SK-N-SH (cell line): ENCODE results near the gene CD63. TPM values are rescaled to one million over a fixed set of nuclear protein-coding genes. Genes with fewer than 3 reads are reported as not detected.

Source experiments
- CTCF ChIA-PET: fragments of 300-600, 350-600 bp; formaldehyde crosslinking; extraction: SDS; loops from one replicate; lab custom pipeline; 2021; lab: Yijun Ruan, JAX
- POLR2A ChIA-PET: fragments of 350-600 bp; sonication (Branson Sonifier 250); formaldehyde crosslinking; extraction: SDS; loops from one replicate; lab custom pipeline; 2020; ENCODE audit warnings: antibody characterized with exemption, inconsistent platforms; lab: Yijun Ruan, JAX
- DNase-seq: peaks from one replicate; pipeline ENCODE4 v3.0.0; 2012
- H2AFZ ChIP-seq: fragments of 200-600 bp; sonication (generic); 2 replicates; pipeline ENCODE4 v1.8.1; 2016; ENCODE audit warnings: antibody characterized with exemption, mild to moderate bottlenecking, low read depth
- H3F3A ChIP-seq: fragments of 200-600 bp; sonication (generic); replicated peaks from 2 replicates; pipeline ENCODE3; 2016; ENCODE audit warnings: antibody characterized with exemption, mild to moderate bottlenecking; ENCODE audit not compliant: insufficient read depth
- H3K27ac ChIP-seq, 2 experiments: fragments of 200-500 bp in 1 of 2; fragments of 200-600 bp in 1 of 2; sonication (Bioruptor generic) in 1 of 2; sonication (generic), shearing (Covaris generic) in 1 of 2; 2 replicates each; pipeline versions ENCODE4 v1.5.1 to v1.6.1; 2014 to 2016; ENCODE audit warnings: low read depth in 2 of 2, inconsistent platforms in 1 of 2, low read length in 1 of 2, mild to moderate bottlenecking in 1 of 2, mixed read lengths in 1 of 2
- H3K27me3 ChIP-seq: fragments of 200-600 bp; sonication (generic), shearing (Covaris generic); 2 replicates; pipeline ENCODE4 v1.6.1; 2016; ENCODE audit warnings: mixed run types; ENCODE audit not compliant: insufficient read depth
- H3K36me3 ChIP-seq, 2 experiments: fragments of 200-500 bp in 1 of 2; fragments of 200-600 bp in 1 of 2; sonication (Bioruptor generic) in 1 of 2; sonication (generic) in 1 of 2; replicated peaks in 1 of 2; 2 replicates each; pipeline versions ENCODE3 to v1.5.1; 2014 to 2016; ENCODE audit warnings: low read length in 1 of 2, mild to moderate bottlenecking in 1 of 2; ENCODE audit not compliant: insufficient read depth in 2 of 2, control insufficient read depth in 1 of 2
- H3K4me1 ChIP-seq, 2 experiments: fragments of 200-500 bp in 1 of 2; fragments of 200-600 bp in 1 of 2; sonication (Bioruptor generic) in 1 of 2; sonication (generic), shearing (Covaris generic) in 1 of 2; 2 replicates each; pipeline versions ENCODE4 v1.5.1 to v1.6.1; 2014 to 2016; ENCODE audit warnings: low read depth in 1 of 2, low read length in 1 of 2, mixed run types in 1 of 2; ENCODE audit not compliant: insufficient read depth in 2 of 2, control insufficient read depth in 1 of 2
- H3K4me2 ChIP-seq: fragments of 200-600 bp; sonication (generic), shearing (Covaris generic); 2 replicates; pipeline ENCODE4 v1.6.1; 2017; ENCODE audit warnings: mixed run types
- H3K4me3 ChIP-seq, 2 experiments: fragments of 200-500 bp in 1 of 2; fragments of 200-600 bp in 1 of 2; sonication (Bioruptor generic) in 1 of 2; sonication (generic), shearing (Covaris generic) in 1 of 2; 2 replicates each; pipeline versions ENCODE4 v1.5.1 to v1.8.1; 2014 to 2016; ENCODE audit warnings: low read depth in 2 of 2, inconsistent platforms in 1 of 2, low read length in 1 of 2, mild to moderate bottlenecking in 1 of 2, mixed read lengths in 1 of 2, moderate library complexity in 1 of 2
- H3K79me2 ChIP-seq: fragments of 200-600 bp; sonication (generic); 2 replicates; pipeline ENCODE4 v1.8.1; 2017; ENCODE audit warnings: mild to moderate bottlenecking; ENCODE audit not compliant: insufficient read depth
- H3K9ac ChIP-seq: fragments of 200-600 bp; sonication (generic); 2 replicates; pipeline ENCODE4 v1.6.1; 2017; ENCODE audit warnings: mixed run types
- H3K9me2 ChIP-seq: fragments of 200-600 bp; sonication (generic); 2 replicates; pipeline ENCODE4 v1.6.1; 2017; ENCODE audit warnings: mixed run types
- H3K9me3 ChIP-seq: fragments of 200-600 bp; sonication (generic); 2 replicates; pipeline ENCODE4 v1.6.1; 2017; ENCODE audit warnings: mixed run types, mild to moderate bottlenecking, moderate library complexity
- H4K20me1 ChIP-seq: fragments of 200-600 bp; sonication (generic); 2 replicates; pipeline ENCODE4 v1.6.1; 2017; ENCODE audit warnings: mild to moderate bottlenecking, mixed run types; ENCODE audit not compliant: insufficient read depth
- CHD2 ChIP-seq: fragments of 150-350 bp; IDR thresholded peaks from 2 replicates; pipeline ENCODE4 v1.6.1; 2018; ENCODE audit warnings: low read length; ENCODE audit not compliant: partially characterized antibody
- EP300 ChIP-seq, 2 experiments: IDR thresholded peaks; 2 replicates each; pipeline versions ENCODE4 v1.4.0 to v1.6.1; 2012; ENCODE audit warnings: borderline replicate concordance in 1 of 2, low read depth in 1 of 2, low read length in 1 of 2
- EZH2phosphoT487 ChIP-seq: fragments of 200-600 bp; sonication (generic); IDR thresholded peaks from 2 replicates; pipeline ENCODE4 v1.6.1; 2017; ENCODE audit warnings: low read depth, mixed run types, mild to moderate bottlenecking, antibody characterized with exemption, moderate library complexity, borderline replicate concordance
- FOXM1 ChIP-seq: IDR thresholded peaks from 2 replicates; pipeline ENCODE4 v1.4.0; 2012; ENCODE audit warnings: low read depth, mild to moderate bottlenecking
- GATA2 ChIP-seq: sonication (generic); formaldehyde crosslinking; IDR thresholded peaks from 2 replicates; pipeline ENCODE4 v1.5.0; 2020; ENCODE audit warnings: mild to moderate bottlenecking, missing genetic modification reagents
- SMC3 ChIP-seq: IDR thresholded peaks from 2 replicates; pipeline ENCODE4 v1.6.1; 2012; ENCODE audit warnings: low read depth, low read length, improper control_type of control experiment
- ZBTB33 ChIP-seq: IDR thresholded peaks from 2 replicates; pipeline ENCODE4 v1.4.0; 2012; ENCODE audit warnings: low read depth, borderline replicate concordance
- WGBS: methylation state at CpG from one replicate; pipeline ENCODE4 v1.1.6; 2017; ENCODE audit warnings: low lambda C conversion rate; 5-methylcytosine and 5-hydroxymethylcytosine counted together
- polyA plus RNA-seq, 3 experiments: library from polyadenylated mRNA; depleted of rRNA; stranded (reverse); fragments of >200 nt; gene quantifications; 2 replicates each; pipeline ENCODE4 v1.2.3, GENCODE V29; 2012

Gene CD63
- polyA plus RNA-seq, 1 of the 3 experiments (the other 2 are of a cell fraction) = 1,465 TPM

- Histone ChIP-seq H3K9me3 (no peaks in the 10 kb centered on the region), H3K4me2 (no peak overlapping the region), H3K27ac (no peak overlapping the region), H3K4me3 (no peak overlapping the region), H3K9ac (no peak overlapping the region), H3K4me1 (no peaks in the 10 kb centered on the region; a peak in 1 of 4 replicates), H2AFZ (no peak overlapping the region), H3K36me3 (no peaks in the 10 kb centered on the region), H3K79me2 (no peaks in the 10 kb centered on the region), H3K27me3 (peaks cover 33% of the 10 kb centered on the region; the same call in 1 of the 2 replicates), H3K9me2 (no peaks in the 10 kb centered on the region), H4K20me1 (no peaks in the 10 kb centered on the region), H3F3A (peaks cover 4% of the 10 kb centered on the region)
- POLR2A ChIA-PET = no interaction called here
- CTCF ChIA-PET = interaction anchor here (2.0 kb wide), 1 partner anchor 21 kb away, joined by 8 read pairs; no protein-coding TSS in a partner anchor
- WGBS = 80% methylated on average over 6 of the region's 20 CpGs
- DNase-seq = no peak
- TF ChIP-seq GATA2 (CRISPR knock-in tag) = no peak
- TF ChIP-seq SMC3 = no peak
- TF ChIP-seq EP300 (IDR thresholded peaks at IDR 0.05; ENCODE audit: borderline replicate concordance in 1 of 2, low read depth in 1 of 2, low read length in 1 of 2) = no peak
- no peak for TF ChIP-seq FOXM1
- TF ChIP-seq ZBTB33 = no peak
- TF ChIP-seq CHD2 = no peak
Measured at GRCh38 chr12:55684761-55685370, 43.9 kb downstream of the CD63 start.

GRCh38 chr12:55683676-55684075 is 45.1 kb downstream of the CD63 start:
- no peaks in the 10 kb centered on the region for H4K20me1 ChIP-seq
- H3K4me2 ChIP-seq = no peak overlapping the region
- ChIA-PET POLR2A (no interaction called here), CTCF (interaction anchor here (0.7 to 2.0 kb wide), 4 partner anchors 23 to 53 kb away, joined by 3 to 9 read pairs (median 6); no protein-coding TSS in a partner anchor)
- TF ChIP-seq EZH2phosphoT487 = no peak
- H3K4me3 ChIP-seq = no peak overlapping the region
- H3K9me2 ChIP-seq = no peaks in the 10 kb centered on the region
- no peak overlapping the region for H3K27ac ChIP-seq
- H3F3A ChIP-seq = peaks cover 4% of the 10 kb centered on the region
- H3K79me2 ChIP-seq = no peaks in the 10 kb centered on the region
- no peak overlapping the region for H3K9ac ChIP-seq
- H3K36me3 ChIP-seq = no peaks in the 10 kb centered on the region
- peaks cover 45% of the 10 kb centered on the region for H3K27me3 ChIP-seq
- no peaks in the 10 kb centered on the region for H3K9me3 ChIP-seq
- no peak for DNase-seq
- 50% methylated on average over 7 of the region's 7 CpGs for WGBS
- H2AFZ ChIP-seq = no peak overlapping the region
- H3K4me1 ChIP-seq = no peaks in the 10 kb centered on the region; a peak in 1 of 4 replicates
